ENCODE data around the gene SLX4IP. TPM values are rescaled to one million over a fixed set of nuclear protein-coding genes. Genes with fewer than 3 reads are reported as not detected.

SLX4IP gene
- polyA plus RNA-seq, 3 donors, result 5.9 to 11.2 (median 10.7) TPM

Other genes with a start within 250 kb of the SLX4IP start
- gene SNAP25, start 216.5 kb upstream of the SLX4IP start, polyA plus RNA-seq (ENCODE audit: insufficient read length in 3 of 3), result 1 to 10 TPM; 6.1 to 6.7 (median 6.6) TPM
- 10 to 100 TPM; 26.5 to 34.5 (median 32.4) TPM for gene MKKS, start 1.1 kb upstream of the SLX4IP start, polyA plus RNA-seq (ENCODE audit: insufficient read length in 3 of 3)
- gene JAG1, start 238.7 kb downstream of the SLX4IP start, polyA plus RNA-seq (ENCODE audit: insufficient read length in 3 of 3), result 100 to 1,000 TPM; 167 to 235 (median 210) TPM

Measured in renal pelvis (tissue), 3 donors.